ENCODE data around the gene CNOT10.
"Not testable (repeated sequence)": the region's sequence is repeated elsewhere in the genome, so short reads cannot be mapped to it uniquely, and the experiment has no call there.

The CNOT10 gene

DNA sequence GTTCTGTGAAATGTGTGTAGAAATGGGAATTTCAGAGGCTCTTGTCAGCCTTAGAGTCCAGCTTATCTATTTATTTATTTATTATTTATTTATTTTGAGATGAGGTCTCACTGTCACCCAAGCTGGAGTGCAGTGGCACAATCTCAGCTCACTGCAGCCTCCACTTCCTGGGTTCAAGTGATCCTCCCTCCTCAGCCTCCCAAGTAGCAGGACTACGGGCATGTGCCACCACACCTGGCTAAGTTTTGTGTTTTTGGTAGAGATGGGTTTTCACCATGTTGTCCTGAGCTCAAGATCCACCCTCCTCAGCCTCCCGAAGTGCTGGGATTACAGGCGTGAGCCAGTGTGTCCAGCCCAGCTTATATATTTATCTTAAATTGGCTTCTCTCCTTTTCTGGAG, 11.5 kb downstream of the CNOT10 start:
- no peak for ATAC-seq
- no peak for DNase-seq

DNA sequence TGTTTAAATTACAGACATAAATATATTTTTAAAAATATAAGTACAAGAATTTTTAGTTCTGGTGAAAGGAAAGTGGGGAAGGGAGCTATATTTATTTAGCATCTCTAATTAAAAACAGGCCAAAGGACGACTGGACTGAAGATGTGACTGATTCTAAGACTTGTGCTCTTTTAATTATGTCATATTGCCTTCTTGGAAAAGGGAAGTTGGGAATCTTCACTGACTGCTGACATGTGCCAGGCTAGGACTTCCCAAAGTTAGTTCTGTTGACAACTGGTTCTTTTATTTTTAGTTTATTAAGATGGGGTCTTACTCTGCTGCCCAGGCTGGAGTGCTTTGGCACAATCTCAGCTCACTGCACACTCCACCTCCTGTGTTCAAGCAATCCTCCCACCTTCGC, 13.5 kb downstream of the CNOT10 start:
- ATAC-seq (no peak), DNase-seq (no peak)

DNA sequence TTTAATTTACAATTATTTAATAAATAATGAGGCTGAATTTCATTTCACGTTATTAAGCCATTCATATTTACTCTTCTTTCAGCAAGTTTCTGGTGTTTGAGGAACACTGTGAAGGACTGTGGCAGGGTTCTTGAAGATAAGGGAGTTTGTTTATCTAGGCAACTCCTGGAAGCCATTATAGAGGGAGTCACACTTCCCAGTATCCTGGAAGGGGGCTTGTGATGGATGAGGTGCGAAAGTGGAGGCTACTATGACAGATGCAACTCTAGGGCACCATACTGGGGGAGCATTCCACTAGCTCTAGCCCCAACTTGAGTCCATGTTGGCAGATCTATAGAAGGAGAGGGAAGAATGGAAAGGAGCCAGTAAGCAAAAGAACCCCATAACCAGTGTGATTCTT, 14.4 kb downstream of the CNOT10 start:
- no peak for ATAC-seq
- no peak for DNase-seq

GRCh38 chr3:32700244-32700643, 15.3 kb downstream of the CNOT10 start:
- DNase-seq (no peak), ATAC-seq (no peak)

DNA sequence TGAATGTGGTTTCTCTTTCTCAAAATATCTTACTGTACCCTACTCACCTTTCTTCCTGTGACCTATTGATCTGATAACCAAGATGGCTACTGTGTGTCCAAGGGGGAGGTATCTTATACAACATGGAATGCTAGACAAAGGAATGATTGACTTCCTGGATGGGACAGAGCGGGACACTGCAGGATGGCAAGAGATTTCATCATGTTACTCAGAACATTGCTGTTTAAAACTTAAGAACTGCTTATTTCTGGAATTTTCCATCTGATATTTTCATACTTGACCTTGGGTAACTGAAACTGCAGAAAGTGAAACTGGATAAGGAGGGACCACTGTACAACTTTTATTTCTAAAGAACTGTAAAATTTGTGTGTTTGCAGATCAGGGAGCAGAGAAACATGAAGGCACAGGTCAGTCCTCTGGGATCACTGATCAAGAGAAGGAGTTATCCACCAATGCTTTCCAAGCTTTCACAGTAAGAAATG, 18.5 kb downstream of the CNOT10 start:
- ATAC-seq = no peak
- DNase-seq = no peak

- DNase-seq = no peak
- ATAC-seq = no peak
These were observed 20.2 kb downstream of the CNOT10 start for GRCh38 chr3:32705232-32705631.

DNA sequence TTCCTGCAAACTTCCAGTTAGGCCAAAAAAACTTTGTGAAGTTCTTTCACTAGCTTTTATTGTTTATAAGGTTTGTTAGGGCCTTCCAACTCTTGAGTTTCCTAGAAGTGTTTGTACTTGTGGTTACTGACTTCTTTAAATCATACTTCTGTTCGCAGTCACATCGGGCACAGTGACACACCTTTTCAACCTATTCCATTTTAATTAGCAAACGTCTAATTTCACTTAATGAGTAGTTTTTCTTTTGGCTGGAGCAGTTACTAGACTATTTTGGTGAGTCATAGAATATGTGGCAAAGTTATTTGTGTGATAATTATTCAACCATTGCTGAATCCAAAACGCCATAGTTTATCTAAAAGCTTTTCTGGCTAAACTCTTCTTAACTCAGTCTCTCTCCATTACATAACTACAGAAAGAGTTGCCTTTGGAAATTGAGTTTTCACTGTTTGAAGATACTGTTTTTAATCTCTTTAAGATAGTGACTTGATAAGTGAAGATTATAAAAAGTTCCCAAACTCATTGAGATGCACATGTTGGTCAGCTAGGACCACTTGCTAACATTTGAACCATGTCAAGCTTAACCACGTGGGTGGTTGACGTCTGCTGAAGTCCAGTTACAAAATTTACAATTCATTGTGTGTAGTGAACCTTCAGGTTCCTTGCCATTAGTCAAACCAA, 21.5 kb downstream of the CNOT10 start:
- ATAC-seq = no peak

DNA sequence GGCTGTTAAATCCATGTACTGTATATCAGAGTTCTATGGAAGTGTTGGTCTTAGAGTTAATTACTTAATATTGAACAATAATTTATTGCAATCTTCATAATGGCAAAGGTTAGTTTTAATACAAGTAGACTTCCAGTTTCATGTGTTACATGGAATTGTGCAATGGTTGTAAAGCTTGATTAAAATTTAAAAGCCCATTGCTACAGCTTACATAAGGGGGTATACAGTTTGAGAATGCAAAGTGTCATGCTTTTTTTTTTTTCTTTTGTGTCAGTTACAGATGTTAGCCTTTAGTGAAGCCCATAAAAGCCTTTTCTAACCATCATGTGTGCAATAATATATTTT, 22.0 kb downstream of the CNOT10 start:
- DNase-seq (no peak), ATAC-seq (no peak)

More for the DNA sequence above, 21.5 kb downstream of the CNOT10 start:
- no peak for DNase-seq

GRCh38 chr3:32708672-32709283, 23.8 kb downstream of the CNOT10 start:
- DNase-seq = no peak
- ATAC-seq = no peak

DNA sequence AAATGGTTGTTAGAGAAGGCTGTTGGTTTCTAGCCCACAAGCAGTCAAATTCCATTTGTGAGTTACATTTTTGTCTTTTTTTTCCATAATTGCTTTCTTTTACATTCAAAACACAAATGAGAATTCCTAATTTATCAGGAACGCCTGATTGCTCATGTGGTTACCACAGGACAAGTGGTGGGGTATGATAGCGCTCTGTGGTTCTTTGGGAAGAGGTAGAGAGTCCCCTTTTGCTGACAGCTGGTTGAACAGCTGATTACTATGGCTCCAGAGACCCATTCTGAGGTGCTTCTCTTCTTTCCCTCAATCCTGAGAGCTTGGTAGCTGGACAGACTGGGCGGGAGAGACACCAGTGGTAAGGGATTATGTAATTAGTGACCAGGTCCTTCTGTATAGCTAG, 24.4 kb downstream of the CNOT10 start:
- ATAC-seq (no peak), DNase-seq (no peak)

- no peak for ATAC-seq
- no peak for DNase-seq
These were observed 27.6 kb downstream of the CNOT10 start for GRCh38 chr3:32712506-32713055.

DNA sequence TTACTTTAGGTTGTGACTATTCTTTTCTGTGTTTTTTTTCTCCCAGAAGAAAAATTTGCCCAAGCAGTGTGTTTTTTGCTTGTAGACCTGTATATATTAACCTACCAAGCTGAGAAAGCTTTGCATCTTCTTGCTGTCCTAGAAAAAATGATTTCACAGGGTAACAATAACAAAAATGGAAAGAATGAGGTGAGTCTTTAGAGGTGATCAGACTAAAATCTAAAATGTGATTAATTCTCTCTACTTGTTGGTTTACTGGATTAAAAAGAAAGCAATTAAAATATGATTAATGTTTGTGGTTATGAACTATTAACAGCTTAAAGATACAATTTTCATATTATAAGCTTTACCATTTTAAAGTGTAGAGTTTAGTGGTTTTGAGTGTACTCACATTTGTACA, 28.2 kb downstream of the CNOT10 start:
- no peak for ATAC-seq
- no peak for DNase-seq

DNA sequence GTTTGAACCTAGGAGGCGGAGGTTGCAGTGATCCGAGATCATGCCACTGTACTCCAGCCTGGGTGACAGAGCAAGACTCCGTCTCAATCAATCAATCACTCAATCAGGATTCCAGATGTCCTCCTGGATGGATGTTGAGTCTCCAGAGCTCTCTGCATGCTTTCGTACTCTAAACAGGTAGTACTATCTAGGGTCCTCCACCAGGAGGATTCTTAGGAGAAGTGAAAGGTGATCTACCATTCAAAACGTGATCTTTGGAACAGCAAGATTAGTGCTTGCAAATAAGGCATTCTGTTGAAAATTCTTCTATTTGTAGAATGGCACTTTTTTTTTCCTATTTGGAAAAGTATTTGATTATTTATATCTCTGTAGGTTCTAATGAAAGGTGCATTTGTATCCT, 34.3 kb downstream of the CNOT10 start:
- no peak for DNase-seq
- ATAC-seq = no peak

- ATAC-seq (no peak), DNase-seq (no peak)
These were observed 34.9 kb downstream of the CNOT10 start for GRCh38 chr3:32719931-32720330.

- DNase-seq = no peak
- ATAC-seq = no peak
These were observed 40.7 kb downstream of the CNOT10 start for GRCh38 chr3:32725721-32726120.

DNA sequence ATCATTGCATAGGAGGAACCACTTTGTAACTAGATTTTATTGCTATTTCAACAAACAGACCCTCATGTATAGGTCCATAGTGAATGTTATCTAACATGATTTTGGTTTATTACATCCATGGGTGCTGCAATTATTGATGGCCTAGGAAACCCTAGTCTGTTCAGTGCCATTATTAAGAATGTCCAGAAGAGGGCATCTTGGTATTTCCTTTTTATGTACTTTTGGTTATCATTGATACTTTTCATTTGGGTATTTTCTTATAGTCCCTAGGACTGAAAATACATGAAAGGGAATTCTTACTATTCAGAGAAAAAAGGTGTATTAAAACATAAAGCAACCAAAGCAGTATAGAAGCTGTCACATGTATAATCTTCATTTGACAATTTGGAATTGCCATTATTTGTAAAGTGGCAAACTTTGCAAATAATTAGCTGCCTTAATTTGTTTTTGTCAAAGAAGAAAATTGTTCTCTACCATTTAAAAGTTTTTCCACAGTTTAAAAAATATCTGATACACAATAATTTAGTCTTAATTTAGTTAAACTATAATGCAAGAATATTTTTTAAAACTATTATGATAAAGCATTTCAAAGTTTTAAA, 48.7 kb downstream of the CNOT10 start:
- no peak for ATAC-seq
- no peak for DNase-seq

DNA sequence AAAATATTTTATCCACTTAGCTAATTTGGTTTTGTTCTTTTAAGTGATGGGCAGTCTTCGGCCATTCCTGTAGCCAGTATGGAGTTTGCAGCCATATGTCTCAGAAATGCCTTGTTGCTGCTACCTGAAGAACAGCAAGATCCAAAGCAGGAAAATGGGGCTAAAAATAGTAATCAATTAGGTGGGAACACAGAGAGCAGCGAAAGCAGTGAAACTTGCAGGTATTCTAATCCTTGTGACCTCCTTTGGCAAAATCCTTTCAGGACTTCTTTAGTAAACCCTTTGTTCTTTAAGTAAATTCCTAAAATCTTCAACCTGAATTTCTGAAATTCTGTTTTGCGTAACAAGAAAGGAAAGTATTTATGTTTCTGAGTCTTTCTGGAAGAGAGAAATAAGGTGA, 49.8 kb downstream of the CNOT10 start:
- no peak for DNase-seq
- ATAC-seq = no peak

GRCh38 chr3:32743470-32743869, 58.5 kb downstream of the CNOT10 start:
- DNase-seq, ATAC-seq: not testable (repeated sequence)

DNA sequence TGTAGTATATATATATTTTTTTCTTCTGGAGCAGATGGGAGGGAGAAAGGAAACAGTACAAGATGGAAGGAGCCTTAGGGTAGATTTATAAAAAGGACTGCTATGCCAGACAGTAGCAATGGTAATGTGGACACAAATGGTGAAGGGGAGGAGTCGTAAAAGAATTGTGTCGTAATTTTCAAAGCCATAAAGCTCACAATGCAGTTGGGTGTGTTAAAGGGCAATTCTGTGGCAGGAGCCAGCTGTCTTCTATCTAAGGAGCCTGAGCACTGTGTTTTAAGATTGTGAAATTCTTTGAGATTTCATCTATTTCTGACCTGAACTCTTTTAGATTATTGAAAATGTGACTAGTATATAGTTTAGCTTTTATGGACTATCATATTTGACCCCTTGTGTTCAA, 58.9 kb downstream of the CNOT10 start:
- no peak for ATAC-seq
- no peak for DNase-seq

GRCh38 chr3:32751377-32751776, 66.4 kb downstream of the CNOT10 start:
- ATAC-seq = no peak
- DNase-seq = no peak

DNA sequence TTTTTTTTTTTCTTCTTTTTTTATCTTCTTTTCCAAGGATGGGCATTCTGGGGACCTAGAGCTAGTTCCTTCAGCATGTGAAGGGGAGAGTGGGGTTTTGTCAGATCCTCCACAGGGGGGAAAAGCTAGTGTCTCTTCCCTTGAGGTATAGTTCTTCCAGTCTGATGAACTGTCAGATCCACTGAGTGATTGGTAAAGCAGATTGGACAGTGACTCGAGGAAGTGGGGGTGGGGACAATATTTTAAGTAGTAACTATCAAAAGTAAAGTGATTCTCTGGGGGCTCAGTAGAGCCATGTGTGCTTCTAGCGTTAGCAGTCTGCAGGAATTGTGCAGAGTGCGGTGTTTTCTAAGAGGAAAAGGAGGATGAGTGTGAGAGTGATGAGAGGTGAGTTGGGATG, 70.8 kb downstream of the CNOT10 start:
- ATAC-seq = no peak
- DNase-seq = no peak

DNA sequence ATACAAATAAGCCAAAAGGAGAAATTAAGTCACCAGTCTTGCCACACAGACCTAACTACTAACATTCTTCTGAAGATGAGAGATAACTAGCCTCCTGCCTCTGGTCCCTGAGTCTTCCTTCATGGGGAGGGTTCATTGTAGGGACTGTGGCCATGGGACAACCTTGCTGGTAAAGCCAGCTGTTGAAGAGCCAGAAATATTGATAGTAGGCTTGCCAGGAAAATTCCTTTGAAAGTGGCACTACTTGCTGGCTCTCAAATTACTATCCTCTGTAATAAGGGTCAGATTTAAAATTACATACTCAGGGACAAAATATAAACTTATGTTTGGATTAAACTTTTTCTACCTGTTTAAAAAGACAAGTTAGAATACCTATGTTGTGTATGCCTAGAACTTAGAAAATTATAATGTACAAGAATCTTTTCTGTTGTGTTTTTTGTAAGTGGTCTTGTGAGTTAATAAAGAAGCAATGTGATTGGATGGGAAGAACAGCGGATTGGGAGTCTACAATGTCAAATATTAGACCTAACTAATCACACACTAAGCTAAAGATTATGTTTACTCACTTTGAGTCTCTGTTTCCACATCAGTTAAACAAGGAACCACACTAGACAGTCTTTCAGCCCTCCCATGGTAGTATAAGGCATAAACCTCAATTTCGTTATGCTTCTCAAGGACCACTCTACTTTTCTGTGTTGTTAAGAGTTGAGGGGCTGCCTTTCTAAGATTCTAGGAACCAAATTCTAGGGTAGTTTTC, 72.8 kb downstream of the CNOT10 start:
- ATAC-seq = no peak

DNA sequence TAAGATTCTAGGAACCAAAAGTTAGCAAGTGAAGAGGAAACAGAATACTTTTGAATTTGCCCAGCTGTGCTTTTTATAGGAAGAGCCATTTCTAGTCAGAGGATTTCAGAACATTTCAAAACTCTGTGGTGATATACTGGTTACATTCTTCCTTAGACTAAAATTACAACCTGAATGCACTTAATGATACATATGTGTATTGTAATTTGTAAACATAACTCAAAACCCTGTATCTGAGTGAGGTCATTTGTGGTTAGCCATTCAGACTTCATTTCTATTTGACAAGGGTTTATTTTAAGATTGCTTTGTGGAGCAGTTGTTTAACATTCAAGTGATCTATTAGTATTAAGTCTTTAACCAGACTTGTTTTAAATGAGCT, 73.4 kb downstream of the CNOT10 start:
- no peak for DNase-seq
- no peak for ATAC-seq

More for the DNA sequence above, 72.8 kb downstream of the CNOT10 start:
- DNase-seq = no peak

All from stimulated activated naive CD8-positive, alpha-beta T cell treated with anti-CD3 and anti-CD28 coated beads, Interleukin-15, Interleukin-2, amounts not matched to agents 100 U/mL and 50 U/mL, for 24 hours (primary cell).